Measurements from ENCODE around the gene LRRC8B. TPM values are rescaled to one million over a fixed set of nuclear protein-coding genes. Genes with fewer than 3 reads are reported as not detected.

LRRC8B gene
- polyA plus RNA-seq, 2 of the 4 experiments (the other 2 are of a cell fraction): 3.2 to 10.3 TPM

DNA sequence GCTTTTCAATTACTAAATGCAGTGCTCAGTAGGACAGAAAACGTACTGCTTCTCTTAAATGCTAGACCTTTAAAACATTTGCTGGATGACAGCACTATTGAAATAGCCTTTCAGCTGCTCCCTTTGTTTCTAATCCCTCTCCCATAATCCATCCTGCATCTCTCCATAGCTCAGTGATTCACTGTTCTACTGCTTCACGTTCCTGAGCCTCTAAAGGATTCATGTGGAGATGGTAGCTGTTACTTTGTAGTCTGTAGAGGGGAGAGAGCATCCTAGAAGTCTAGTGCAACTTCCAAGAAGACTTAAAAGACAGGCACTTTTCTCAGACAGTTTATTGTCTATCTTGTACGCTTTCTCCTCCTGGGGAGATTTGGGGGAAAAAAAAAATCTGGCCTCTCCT lies 51.4 kb downstream of the LRRC8B start:
- TF ChIP-seq SMC3 (IDR thresholded peaks at IDR 0.05): no peak
- no peak for TF ChIP-seq MAFK (IDR thresholded peaks at IDR 0.05; ENCODE audit: partially characterized antibody)
- TF ChIP-seq, protein P1, sequence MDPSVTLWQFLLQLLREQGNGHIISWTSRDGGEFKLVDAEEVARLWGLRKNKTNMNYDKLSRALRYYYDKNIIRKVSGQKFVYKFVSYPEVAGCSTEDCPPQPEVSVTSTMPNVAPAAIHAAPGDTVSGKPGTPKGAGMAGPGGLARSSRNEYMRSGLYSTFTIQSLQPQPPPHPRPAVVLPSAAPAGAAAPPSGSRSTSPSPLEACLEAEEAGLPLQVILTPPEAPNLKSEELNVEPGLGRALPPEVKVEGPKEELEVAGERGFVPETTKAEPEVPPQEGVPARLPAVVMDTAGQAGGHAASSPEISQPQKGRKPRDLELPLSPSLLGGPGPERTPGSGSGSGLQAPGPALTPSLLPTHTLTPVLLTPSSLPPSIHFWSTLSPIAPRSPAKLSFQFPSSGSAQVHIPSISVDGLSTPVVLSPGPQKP (IDR thresholded peaks at IDR 0.05; ENCODE audit: low read depth, low read length): no peak
- TF ChIP-seq, protein P2, sequence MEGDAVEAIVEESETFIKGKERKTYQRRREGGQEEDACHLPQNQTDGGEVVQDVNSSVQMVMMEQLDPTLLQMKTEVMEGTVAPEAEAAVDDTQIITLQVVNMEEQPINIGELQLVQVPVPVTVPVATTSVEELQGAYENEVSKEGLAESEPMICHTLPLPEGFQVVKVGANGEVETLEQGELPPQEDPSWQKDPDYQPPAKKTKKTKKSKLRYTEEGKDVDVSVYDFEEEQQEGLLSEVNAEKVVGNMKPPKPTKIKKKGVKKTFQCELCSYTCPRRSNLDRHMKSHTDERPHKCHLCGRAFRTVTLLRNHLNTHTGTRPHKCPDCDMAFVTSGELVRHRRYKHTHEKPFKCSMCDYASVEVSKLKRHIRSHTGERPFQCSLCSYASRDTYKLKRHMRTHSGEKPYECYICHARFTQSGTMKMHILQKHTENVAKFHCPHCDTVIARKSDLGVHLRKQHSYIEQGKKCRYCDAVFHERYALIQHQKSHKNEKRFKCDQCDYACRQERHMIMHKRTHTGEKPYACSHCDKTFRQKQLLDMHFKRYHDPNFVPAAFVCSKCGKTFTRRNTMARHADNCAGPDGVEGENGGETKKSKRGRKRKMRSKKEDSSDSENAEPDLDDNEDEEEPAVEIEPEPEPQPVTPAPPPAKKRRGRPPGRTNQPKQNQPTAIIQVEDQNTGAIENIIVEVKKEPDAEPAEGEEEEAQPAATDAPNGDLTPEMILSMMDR (IDR thresholded peaks at IDR 0.05): no peak
- TF ChIP-seq BCL3 (IDR thresholded peaks at IDR 0.05): no peak
- no peak overlapping the region for H3K4me2 ChIP-seq
- H3K27ac ChIP-seq: no peak overlapping the region
- ChIA-PET CTCF (no interaction called here), POLR2A (no interaction called here)
- no peaks in the 10 kb centered on the region for H3K4me1 ChIP-seq
- no peak overlapping the region for H3K4me3 ChIP-seq
- no peak for DNase-seq (ENCODE audit: low read depth in 1 of 2, low spot score in 1 of 2)
- no peaks in the 10 kb centered on the region for H3K9me3 ChIP-seq
- FAIRE-seq: no peak
- no peak for ATAC-seq
- WGBS (ENCODE audit: missing lambda C conversion rate): 75% methylated on average over 3 of the region's 3 CpGs

DNA sequence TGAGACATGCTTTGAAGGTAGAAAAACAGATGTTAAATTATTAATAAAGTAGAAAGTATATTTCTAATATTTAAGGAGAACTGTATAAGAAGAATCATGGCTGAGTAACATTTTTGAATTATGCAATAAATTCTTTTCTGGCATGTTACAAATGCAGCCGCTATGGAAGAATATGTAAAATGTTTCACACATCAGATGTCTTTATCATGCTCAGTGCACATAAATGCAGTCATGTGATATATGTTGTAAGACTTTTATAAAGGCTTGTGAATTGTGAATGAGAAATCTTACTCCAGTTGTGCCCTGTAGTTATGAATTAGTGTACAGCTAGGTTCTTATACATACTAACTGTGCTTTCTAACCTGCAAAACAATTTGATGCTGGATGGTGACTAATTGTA lies 53.5 kb downstream of the LRRC8B start:
- WGBS (ENCODE audit: missing lambda C conversion rate): 89% methylated on average over 1 of the region's 1 CpG
- ATAC-seq: no peak
- no peak overlapping the region for H3K4me3 ChIP-seq
- H3K4me2 ChIP-seq: no peak overlapping the region
- FAIRE-seq: no peak
- TF ChIP-seq, protein P3, sequence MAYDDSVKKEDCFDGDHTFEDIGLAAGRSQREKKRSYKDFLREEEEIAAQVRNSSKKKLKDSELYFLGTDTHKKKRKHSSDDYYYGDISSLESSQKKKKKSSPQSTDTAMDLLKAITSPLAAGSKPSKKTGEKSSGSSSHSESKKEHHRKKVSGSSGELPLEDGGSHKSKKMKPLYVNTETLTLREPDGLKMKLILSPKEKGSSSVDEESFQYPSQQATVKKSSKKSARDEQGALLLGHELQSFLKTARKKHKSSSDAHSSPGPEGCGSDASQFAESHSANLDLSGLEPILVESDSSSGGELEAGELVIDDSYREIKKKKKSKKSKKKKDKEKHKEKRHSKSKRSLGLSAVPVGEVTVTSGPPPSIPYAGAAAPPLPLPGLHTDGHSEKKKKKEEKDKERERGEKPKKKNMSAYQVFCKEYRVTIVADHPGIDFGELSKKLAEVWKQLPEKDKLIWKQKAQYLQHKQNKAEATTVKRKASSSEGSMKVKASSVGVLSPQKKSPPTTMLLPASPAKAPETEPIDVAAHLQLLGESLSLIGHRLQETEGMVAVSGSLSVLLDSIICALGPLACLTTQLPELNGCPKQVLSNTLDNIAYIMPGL (CRISPR knock-in tag; IDR thresholded peaks at IDR 0.05; ENCODE audit: borderline replicate concordance): no peak
- no peak for TF ChIP-seq USF2 (IDR thresholded peaks at IDR 0.05)
- no peak for TF ChIP-seq TFCP2L1 (CRISPR knock-in tag; IDR thresholded peaks at IDR 0.05)
- no peak for TF ChIP-seq SREBF2 (IDR thresholded peaks at IDR 0.05)
- TF ChIP-seq JUN (IDR thresholded peaks at IDR 0.05): no peak
- TF ChIP-seq, protein P1 (IDR thresholded peaks at IDR 0.05; ENCODE audit: low read depth, low read length): no peak
- ChIA-PET POLR2A (no interaction called here), CTCF (no interaction called here)
- H3K9me3 ChIP-seq: no peaks in the 10 kb centered on the region
- no peak for DNase-seq (ENCODE audit: low read depth in 1 of 2, low spot score in 1 of 2)
- no peaks in the 10 kb centered on the region for H3K4me1 ChIP-seq
- H3K27ac ChIP-seq: no peak overlapping the region

GRCh38 chr1:89578946-89579684 lies 54.5 kb downstream of the LRRC8B start:
- Histone ChIP-seq H3K4me2 (no peak overlapping the region), H3K9me3 (no peaks in the 10 kb centered on the region), H3K27ac (no peak overlapping the region), H3K4me3 (no peak overlapping the region), H3K4me1 (no peaks in the 10 kb centered on the region)
- ChIA-PET CTCF (no interaction called here), POLR2A (interaction anchor here (0.5 kb wide), 1 partner anchor 185 kb away, joined by 3 read pairs; no protein-coding TSS in a partner anchor)
- FAIRE-seq: no peak
- no peak for DNase-seq (ENCODE audit: low read depth in 1 of 2, low spot score in 1 of 2)
- TF ChIP-seq RAD21 (conservative IDR thresholded peaks at IDR 0.05 in 1 of 2, IDR thresholded peaks at IDR 0.05 in 1 of 2) (no peak), RNF2 (IDR thresholded peaks at IDR 0.05; ENCODE audit: borderline replicate concordance, low read depth) (no peak), TFCP2L1 (CRISPR knock-in tag; IDR thresholded peaks at IDR 0.05) (no peak), SMC3 (IDR thresholded peaks at IDR 0.05) (no peak), CHD2 (IDR thresholded peaks at IDR 0.05; ENCODE audit: low read length, partially characterized antibody) (no peak)
- TF ChIP-seq, protein P3 (CRISPR knock-in tag; IDR thresholded peaks at IDR 0.05; ENCODE audit: borderline replicate concordance): no peak
- ATAC-seq: no peak
- 90% methylated on average over 2 of the region's 2 CpGs for WGBS (ENCODE audit: missing lambda C conversion rate)

Data from A549 (cell line).